GM18508 (cell line): Measurements from ENCODE around the gene PCF11.
"Not testable (repeated sequence)": the region's sequence is repeated elsewhere in the genome, so short reads cannot be mapped to it uniquely, and the experiment has no call there.

Source experiments
- ATAC-seq: cut with Tn5 transposase; IDR thresholded peaks from one replicate; pipeline ENCODE4 v1.9.1; 2021; ENCODE audit warnings: moderate number of reproducible peaks; ENCODE audit not compliant: insufficient read depth, unreplicated experiment

PCF11 gene

DNA sequence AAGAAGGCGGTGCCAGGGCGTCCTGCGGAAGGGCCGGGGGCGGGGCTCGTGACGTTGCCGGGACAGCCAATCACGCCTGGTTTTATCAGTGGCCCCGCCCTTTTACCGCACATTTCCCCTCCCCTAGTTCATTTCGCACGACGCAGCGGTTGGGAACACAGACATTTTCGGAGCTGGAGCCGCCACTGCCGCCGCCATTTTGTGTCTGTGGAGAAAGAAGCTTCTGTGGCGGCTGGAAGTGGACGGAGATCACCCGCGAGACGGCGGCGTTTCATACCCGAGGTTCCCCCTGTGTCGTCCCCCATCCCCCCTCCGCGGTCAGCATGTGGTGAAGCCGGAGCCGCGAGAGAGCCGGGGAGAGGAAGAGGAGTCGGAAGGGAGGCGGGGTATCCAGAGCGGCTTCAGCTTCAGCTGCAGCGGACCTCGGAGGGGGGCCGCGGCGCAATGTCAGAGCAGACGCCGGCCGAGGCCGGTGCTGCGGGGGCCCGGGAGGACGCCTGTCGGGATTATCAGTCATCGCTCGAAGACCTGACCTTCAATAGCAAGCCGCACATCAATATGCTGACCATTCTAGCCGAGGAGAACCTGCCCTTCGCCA, at the start of gene PCF11:
TSS of gene PCF11 (plus strand) at position 136 of the 598 bp plus-strand sequence. CDS start at position 445, 309 bp downstream.
- no peak for ATAC-seq

- no peak for ATAC-seq
These were observed 44.0 kb upstream of the PCF11 start for GRCh38 chr11:83112886-83113285.

DNA sequence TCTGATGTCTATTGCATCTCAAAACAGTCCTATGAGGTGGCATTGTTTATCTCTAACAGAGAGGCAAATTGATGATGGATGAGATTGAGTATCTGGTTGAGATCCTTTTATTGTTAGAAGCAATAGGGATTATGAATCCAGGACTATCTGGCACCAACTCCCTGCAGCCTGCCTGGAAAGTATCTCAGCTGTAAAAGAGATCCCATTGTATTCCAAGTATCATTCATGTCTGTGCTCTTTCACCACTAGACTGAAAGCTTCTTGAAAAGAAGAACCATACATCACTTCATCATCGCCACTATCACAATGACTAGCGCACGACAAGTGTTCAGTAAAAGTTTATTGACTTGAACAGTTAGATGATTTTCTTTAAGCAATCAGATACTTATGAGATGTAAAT, 41.9 kb upstream of the PCF11 start:
- ATAC-seq: no peak

GRCh38 chr11:83115551-83115950, 41.4 kb upstream of the PCF11 start:
- no peak for ATAC-seq

- no peak for ATAC-seq
These were observed 40.8 kb upstream of the PCF11 start for GRCh38 chr11:83116015-83116641.

- ATAC-seq: no peak
These were observed 38.1 kb upstream of the PCF11 start for GRCh38 chr11:83118814-83119213.

- ATAC-seq: no peak
These were observed 37.7 kb upstream of the PCF11 start for GRCh38 chr11:83119216-83119615.

- ATAC-seq: no peak
These were observed 36.6 kb upstream of the PCF11 start for GRCh38 chr11:83120327-83120726.

DNA sequence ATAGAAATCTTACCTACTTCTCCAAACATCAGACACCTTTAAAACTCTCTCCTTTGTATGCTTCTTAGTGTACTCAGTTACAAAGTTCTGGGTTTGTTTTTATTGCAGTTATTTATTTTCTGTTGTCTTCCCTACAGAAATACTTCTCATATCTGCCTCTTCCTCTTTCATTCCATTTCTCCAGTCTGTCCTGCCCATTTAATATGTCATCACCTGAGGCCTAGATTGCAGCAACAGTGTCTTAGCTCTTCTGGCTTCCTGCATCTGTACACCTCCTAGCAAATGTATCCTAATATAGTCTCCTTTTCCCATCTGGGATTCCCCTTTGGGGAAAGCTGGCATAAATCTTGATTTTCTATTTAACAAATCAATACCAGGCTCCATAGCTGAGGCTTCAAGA, 34.9 kb upstream of the PCF11 start:
- no peak for ATAC-seq

DNA sequence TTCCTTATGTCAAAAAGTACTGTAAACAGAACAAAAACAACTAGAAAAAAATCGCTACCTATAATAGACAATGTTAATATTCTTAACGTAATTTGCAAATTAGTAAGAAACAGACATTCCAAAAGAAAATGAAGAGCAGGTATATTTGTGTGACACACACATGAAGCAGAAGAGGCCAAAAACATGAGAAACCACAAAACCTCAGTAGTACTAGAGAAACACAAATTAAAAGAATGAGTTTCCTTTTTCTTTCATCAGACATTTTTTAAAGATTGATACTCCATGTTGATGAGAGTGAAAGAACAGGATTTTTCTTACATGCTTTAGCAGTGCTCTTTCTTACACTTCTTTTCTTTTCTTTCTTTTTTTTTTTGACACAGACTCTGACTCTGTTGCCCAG, 34.2 kb upstream of the PCF11 start:
- no peak for ATAC-seq

DNA sequence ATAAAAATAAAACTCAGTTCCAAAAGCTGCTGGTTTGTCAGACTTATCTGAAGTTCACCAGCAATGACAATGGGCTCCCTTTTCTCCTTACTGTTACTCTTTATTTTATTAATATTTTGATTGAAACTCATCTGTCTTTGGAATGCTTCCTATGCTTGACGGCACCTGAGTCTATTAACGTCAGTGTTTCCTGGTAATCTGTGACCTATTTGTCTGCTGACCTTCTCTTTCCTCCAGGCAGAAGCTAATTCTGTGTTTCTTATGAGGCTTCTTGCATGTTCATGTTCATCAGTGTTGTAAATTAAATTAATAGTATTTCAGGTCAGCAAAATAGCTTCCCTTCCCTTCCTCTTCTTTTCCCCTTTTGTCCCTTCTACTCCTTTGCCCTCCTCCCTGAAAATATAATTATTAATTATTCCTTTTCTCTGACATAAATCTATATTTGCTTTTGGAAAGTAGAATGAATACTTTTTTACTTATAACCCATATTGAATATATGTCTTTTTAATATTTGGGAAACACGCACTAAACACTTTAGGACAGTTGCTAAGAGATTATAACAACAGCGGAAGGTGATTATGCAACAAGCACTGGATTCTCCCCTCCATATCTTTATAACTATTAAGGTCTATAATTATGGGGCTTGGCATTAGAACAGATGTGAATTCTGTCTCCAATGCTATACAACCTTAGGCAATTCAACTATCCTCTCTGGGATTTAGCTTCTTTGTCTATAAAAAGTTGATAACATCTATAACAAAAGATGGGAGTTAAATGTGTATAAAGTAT, 32.1 kb upstream of the PCF11 start:
- ATAC-seq: no peak

DNA sequence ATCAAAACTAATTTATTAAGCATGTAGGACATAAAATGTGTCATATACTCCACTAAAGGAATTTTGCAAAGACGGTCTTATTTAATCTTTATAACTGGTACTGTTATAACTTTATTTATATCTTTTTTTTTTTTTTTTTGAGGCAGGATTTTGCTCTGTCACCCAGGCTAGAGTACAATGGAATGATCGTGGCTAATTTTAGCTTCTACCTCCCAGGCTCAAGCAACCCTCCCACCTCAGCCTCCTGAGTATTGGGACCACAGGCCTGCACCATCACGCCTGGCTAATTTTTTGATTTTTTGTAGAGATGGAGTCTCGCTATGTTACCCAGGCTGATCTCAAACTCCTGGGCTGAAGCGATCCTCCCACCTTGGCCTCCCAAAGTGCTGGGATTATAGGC, 31.4 kb upstream of the PCF11 start:
- ATAC-seq: no peak

- no peak for ATAC-seq
These were observed 29.7 kb upstream of the PCF11 start for GRCh38 chr11:83127310-83127637.

DNA sequence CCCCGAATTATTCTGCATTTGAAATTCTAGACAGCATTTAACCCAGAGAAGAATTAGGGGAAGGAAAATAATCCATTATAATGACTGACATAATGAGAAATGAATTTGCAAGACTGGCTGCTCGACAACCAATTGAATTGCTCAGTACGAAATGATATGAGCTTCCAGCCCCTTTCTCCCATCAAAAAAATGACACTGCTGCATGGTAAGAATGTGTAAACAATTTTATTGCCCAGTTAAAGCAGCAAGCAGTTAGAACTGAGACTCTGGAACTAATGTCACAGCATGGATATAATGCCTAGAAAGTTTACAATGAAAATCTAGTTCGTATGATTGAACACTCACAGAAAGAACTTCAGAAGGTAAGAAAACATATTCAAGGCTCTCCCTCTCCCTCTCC, 24.7 kb upstream of the PCF11 start:
- ATAC-seq: no peak

GRCh38 chr11:83133266-83133665, 23.7 kb upstream of the PCF11 start:
- not testable (repeated sequence) for ATAC-seq

DNA sequence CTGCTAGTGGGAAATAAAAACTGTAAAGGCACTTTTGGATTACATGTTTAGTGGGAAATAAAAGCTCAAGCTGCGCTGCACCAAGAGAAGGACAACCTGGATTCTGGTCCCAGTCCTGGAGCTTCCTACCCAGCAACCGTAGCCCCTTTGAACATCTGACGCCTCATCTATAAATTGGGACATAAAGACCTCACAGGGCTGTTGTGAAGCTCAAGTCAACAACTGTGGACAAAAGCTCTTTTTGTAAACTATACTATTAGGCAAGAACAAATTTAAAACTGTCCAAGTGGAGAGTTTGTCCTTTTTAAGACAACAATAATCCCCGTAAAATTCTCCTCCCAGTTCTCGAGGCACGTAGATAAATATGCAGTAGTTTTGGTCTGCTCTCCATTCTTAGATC, 17.6 kb upstream of the PCF11 start:
- ATAC-seq: no peak

DNA sequence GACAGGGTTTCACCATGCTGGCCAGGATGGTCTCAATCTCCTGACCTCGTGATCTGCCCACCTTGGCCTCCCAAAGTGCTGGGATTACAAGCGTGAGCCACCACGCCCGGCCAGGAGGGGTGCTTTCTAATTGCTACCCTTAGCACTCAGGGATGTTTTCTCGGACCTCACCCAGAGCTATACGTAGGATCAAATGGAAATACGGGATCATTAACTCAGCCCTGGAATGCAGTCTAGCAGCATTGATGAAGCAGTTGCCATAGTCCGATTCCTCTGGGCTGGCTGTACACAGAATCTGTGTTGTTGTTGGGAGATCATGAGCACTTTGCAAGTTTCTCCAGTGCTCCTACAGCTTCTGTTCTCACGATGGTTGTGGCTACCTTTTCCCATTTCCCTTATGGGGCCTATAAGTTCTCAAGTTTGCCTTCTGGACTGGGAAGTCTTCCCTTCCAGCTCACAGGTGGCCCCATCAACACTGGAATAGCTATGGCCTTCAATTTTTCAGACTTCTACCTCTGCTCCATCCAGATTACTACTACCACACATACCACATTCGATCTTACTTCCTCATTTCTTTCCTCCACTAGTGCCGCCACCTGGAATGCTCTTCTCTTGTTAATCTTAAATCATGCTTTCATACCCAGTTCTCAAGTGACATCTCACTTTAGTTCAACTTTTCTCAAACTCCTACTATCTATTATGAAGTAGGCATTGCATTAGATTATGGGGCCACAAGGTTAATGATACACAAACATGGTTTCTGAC, 16.1 kb upstream of the PCF11 start:
- peak; percentile 97 for ATAC-seq

DNA sequence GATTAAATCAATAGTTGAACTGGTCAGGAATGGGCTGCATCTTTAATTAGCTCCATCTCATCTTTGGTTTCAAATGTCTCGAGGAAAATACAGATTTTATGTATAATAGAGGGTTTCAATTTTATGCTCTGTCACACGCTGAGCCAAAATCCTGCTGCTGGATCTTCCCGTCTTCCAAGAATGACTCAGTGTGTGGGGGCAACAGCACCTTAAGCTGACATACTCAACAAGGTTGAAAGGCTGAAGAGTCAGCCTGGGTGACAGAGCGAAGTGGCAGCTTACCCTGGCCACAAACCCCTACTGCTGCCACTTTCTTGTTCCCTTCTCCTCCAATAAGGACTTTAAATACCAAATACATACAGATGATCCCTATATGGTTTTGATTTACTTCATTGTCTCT, 9.0 kb upstream of the PCF11 start:
- no peak for ATAC-seq

DNA sequence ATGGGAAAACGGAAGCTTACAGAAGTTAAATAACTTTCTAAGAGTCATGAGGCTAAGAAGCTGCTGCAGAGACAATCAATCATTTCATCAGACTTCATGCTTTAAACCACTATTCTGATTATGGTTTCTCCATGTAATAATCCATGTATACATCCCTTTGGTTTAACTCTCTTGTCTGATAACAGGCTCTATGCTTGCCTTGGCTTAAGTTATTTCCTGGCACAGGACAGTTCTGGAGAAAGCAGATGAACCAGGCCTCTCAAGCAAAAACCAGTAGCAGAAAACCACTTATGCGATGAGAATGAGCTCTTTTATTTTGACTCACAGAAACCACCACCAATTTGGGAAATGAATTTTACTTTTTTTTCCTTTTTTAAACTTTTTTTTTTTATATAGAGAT, 6.5 kb upstream of the PCF11 start:
- no peak for ATAC-seq

DNA sequence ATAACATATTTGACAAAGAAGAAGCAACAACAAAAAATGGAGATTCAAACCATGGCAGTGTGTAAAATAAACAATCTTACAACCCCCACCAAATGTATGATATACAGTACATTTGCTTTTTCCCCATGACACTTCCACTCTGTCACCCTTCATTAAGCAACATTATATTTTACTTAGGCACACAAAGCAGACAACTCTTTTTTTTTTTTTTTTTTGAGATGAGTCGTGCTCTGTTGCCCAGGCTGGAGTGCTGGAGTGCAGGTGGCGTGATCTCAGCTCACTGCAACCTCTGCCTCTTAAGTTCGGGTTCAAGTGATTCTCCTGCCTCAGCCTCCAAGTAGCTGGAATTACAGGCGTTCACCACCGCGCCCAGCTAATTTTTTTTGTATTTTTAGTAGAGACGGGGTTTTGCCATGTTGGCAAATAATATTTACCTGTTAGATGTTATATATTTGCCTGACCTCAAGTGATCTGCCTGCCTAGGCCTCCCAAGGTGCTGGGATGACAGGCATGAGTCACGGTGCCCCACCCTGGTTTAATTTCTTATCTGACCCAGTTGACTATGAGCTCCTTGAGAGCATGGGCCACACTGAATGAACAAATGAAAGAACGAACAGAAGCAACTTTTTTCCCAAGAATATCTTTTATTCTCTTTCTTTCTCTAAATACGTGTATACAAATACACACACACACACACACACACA, 5.5 kb upstream of the PCF11 start:
- no peak for ATAC-seq
